ENCODE data around the gene ODC1. TPM values are rescaled to one million over a fixed set of nuclear protein-coding genes. Genes with fewer than 3 reads are reported as not detected.

ODC1 gene
- total RNA-seq, 1 donor = 109 TPM

- H3K9me3 ChIP-seq (ENCODE audit: low read depth, low read length) = no peaks in the 10 kb centered on the region
- no peaks in the 10 kb centered on the region for H3K79me2 ChIP-seq (ENCODE audit: insufficient read depth, low read length)
- H3K27ac ChIP-seq (ENCODE audit: low read depth, low read length) = no peak overlapping the region
- H4K20me1 ChIP-seq (ENCODE audit: insufficient read depth, low read length) = peaks cover 7% of the 10 kb centered on the region
- peak overlapping the region; percentile 69 for H3K4me3 ChIP-seq (ENCODE audit: insufficient read depth, low read length)
- H2AFZ ChIP-seq (ENCODE audit: low read length) = peak overlapping the region; percentile 59
- peak overlapping the region; percentile 75 for H3K4me2 ChIP-seq (ENCODE audit: insufficient read depth, low read length)
- H3K36me3 ChIP-seq (ENCODE audit: insufficient read depth, low read length) = peaks cover 4% of the 10 kb centered on the region
- H3K4me1 ChIP-seq (ENCODE audit: insufficient read depth, low read length) = peaks cover 7% of the 10 kb centered on the region
- DNase-seq (ENCODE audit: insufficient read length, low spot score, missing footprints) = peak; percentile 90
- no peaks in the 10 kb centered on the region for H3K27me3 ChIP-seq (ENCODE audit: insufficient read depth, low read length)
- TF ChIP-seq CTCF (IDR thresholded peaks at IDR 0.05; ENCODE audit: extremely low read depth, low read depth, low read length) = no peak
Measured at GRCh38 chr2:10432311-10433181, 15.6 kb downstream of the ODC1 start.

GRCh38 chr2:10431797-10432196 lies 16.3 kb downstream of the ODC1 start:
- TF ChIP-seq CTCF (IDR thresholded peaks at IDR 0.05; ENCODE audit: extremely low read depth, low read depth, low read length) = no peak
- DNase-seq (ENCODE audit: insufficient read length, low spot score, missing footprints) = peak; percentile 85
- Histone ChIP-seq H3K9me3 (ENCODE audit: low read depth, low read length) (no peaks in the 10 kb centered on the region), H3K27ac (ENCODE audit: low read depth, low read length) (no peak overlapping the region), H3K4me1 (ENCODE audit: insufficient read depth, low read length) (peaks cover 7% of the 10 kb centered on the region), H3K4me2 (ENCODE audit: insufficient read depth, low read length) (peak overlapping the region; percentile 75), H2AFZ (ENCODE audit: low read length) (peak overlapping the region; percentile 59), H3K79me2 (ENCODE audit: insufficient read depth, low read length) (no peaks in the 10 kb centered on the region), H3K27me3 (ENCODE audit: insufficient read depth, low read length) (no peaks in the 10 kb centered on the region), H3K4me3 (ENCODE audit: insufficient read depth, low read length) (peak overlapping the region; percentile 69), H3K36me3 (ENCODE audit: insufficient read depth, low read length) (peaks cover 10% of the 10 kb centered on the region), H4K20me1 (ENCODE audit: insufficient read depth, low read length) (peaks cover 7% of the 10 kb centered on the region)

GRCh38 chr2:10430886-10431622 lies 17.1 kb downstream of the ODC1 start:
- Histone ChIP-seq H3K36me3 (ENCODE audit: insufficient read depth, low read length) (peaks cover 16% of the 10 kb centered on the region), H3K9me3 (ENCODE audit: low read depth, low read length) (no peaks in the 10 kb centered on the region), H3K27me3 (ENCODE audit: insufficient read depth, low read length) (no peaks in the 10 kb centered on the region), H2AFZ (ENCODE audit: low read length) (no peak overlapping the region), H4K20me1 (ENCODE audit: insufficient read depth, low read length) (peaks cover 7% of the 10 kb centered on the region), H3K4me2 (ENCODE audit: insufficient read depth, low read length) (no peak overlapping the region), H3K4me1 (ENCODE audit: insufficient read depth, low read length) (peaks cover 7% of the 10 kb centered on the region), H3K79me2 (ENCODE audit: insufficient read depth, low read length) (no peaks in the 10 kb centered on the region), H3K27ac (ENCODE audit: low read depth, low read length) (no peak overlapping the region), H3K4me3 (ENCODE audit: insufficient read depth, low read length) (no peak overlapping the region)
- TF ChIP-seq CTCF (IDR thresholded peaks at IDR 0.05; ENCODE audit: extremely low read depth, low read depth, low read length) = no peak
- peak; percentile 82 for DNase-seq (ENCODE audit: insufficient read length, low spot score, missing footprints)

- peaks cover 12% of the 10 kb centered on the region for H4K20me1 ChIP-seq (ENCODE audit: insufficient read depth, low read length)
- H3K4me3 ChIP-seq (ENCODE audit: insufficient read depth, low read length) = no peak overlapping the region
- H3K9me3 ChIP-seq (ENCODE audit: low read depth, low read length) = no peaks in the 10 kb centered on the region
- H3K36me3 ChIP-seq (ENCODE audit: insufficient read depth, low read length) = peaks cover 20% of the 10 kb centered on the region
- H3K27ac ChIP-seq (ENCODE audit: low read depth, low read length) = no peak overlapping the region
- peak; percentile 87 for DNase-seq (ENCODE audit: insufficient read length, low spot score, missing footprints)
- H3K27me3 ChIP-seq (ENCODE audit: insufficient read depth, low read length) = no peaks in the 10 kb centered on the region
- H3K79me2 ChIP-seq (ENCODE audit: insufficient read depth, low read length) = no peaks in the 10 kb centered on the region
- no peak overlapping the region for H2AFZ ChIP-seq (ENCODE audit: low read length)
- peaks cover 7% of the 10 kb centered on the region for H3K4me1 ChIP-seq (ENCODE audit: insufficient read depth, low read length)
- TF ChIP-seq CTCF (IDR thresholded peaks at IDR 0.05; ENCODE audit: extremely low read depth, low read depth, low read length) = no peak
- no peak overlapping the region for H3K4me2 ChIP-seq (ENCODE audit: insufficient read depth, low read length)
Measured at GRCh38 chr2:10428924-10429323, 19.2 kb downstream of the ODC1 start.

Measured in osteoblast (primary cell).